IPS-15b (cell line): ENCODE data around the gene ASAP3.

Experiments used
- H3K27me3 ChIP-seq: one replicate; pipeline ENCODE4 v1.6.1; 2013; ENCODE audit warnings: low read length; ENCODE audit not compliant: control insufficient read depth, insufficient read depth
- H3K36me3 ChIP-seq: one replicate; pipeline ENCODE4 v1.6.1; 2013; ENCODE audit warnings: low read length; ENCODE audit not compliant: control insufficient read depth, insufficient read depth
- H3K4me1 ChIP-seq: one replicate; pipeline ENCODE4 v1.6.1; 2013; ENCODE audit warnings: mild to moderate bottlenecking, low read length; ENCODE audit not compliant: control insufficient read depth, insufficient read depth
- H3K4me3 ChIP-seq: one replicate; pipeline ENCODE4 v1.5.1; 2013; ENCODE audit warnings: low read depth, low read length
- H3K9ac ChIP-seq: one replicate; pipeline ENCODE4 v1.6.1; 2013; ENCODE audit warnings: low read depth, mild to moderate bottlenecking, low read length
- H3K9me3 ChIP-seq: one replicate; pipeline ENCODE4 v1.6.1; 2013; ENCODE audit warnings: mild to moderate bottlenecking, low read length; ENCODE audit not compliant: control insufficient read depth, insufficient read depth

The ASAP3 gene

GRCh38 chr1:23472351-23473036 lies 11.5 kb downstream of the ASAP3 start:
- no peaks in the 10 kb centered on the region for H3K36me3 ChIP-seq
- H3K9me3 ChIP-seq = no peaks in the 10 kb centered on the region
- no peaks in the 10 kb centered on the region for H3K27me3 ChIP-seq
- no peaks in the 10 kb centered on the region for H3K4me1 ChIP-seq
- no peak overlapping the region for H3K9ac ChIP-seq
- no peak overlapping the region for H3K4me3 ChIP-seq

GRCh38 chr1:23471473-23472075 lies 12.4 kb downstream of the ASAP3 start:
- no peaks in the 10 kb centered on the region for H3K4me1 ChIP-seq
- H3K27me3 ChIP-seq = no peaks in the 10 kb centered on the region
- H3K36me3 ChIP-seq = no peaks in the 10 kb centered on the region
- H3K4me3 ChIP-seq = no peak overlapping the region
- H3K9ac ChIP-seq = no peak overlapping the region
- no peaks in the 10 kb centered on the region for H3K9me3 ChIP-seq

GRCh38 chr1:23470282-23471070 lies 13.5 kb downstream of the ASAP3 start:
- no peaks in the 10 kb centered on the region for H3K36me3 ChIP-seq
- H3K4me3 ChIP-seq = no peak overlapping the region
- H3K27me3 ChIP-seq = no peaks in the 10 kb centered on the region
- no peaks in the 10 kb centered on the region for H3K9me3 ChIP-seq
- H3K9ac ChIP-seq = no peak overlapping the region
- no peaks in the 10 kb centered on the region for H3K4me1 ChIP-seq

- H3K4me3 ChIP-seq = no peak overlapping the region
- H3K9me3 ChIP-seq = no peaks in the 10 kb centered on the region
- no peaks in the 10 kb centered on the region for H3K36me3 ChIP-seq
- no peaks in the 10 kb centered on the region for H3K27me3 ChIP-seq
- no peak overlapping the region for H3K9ac ChIP-seq
- H3K4me1 ChIP-seq = no peaks in the 10 kb centered on the region
Observed at GRCh38 chr1:23469372-23469982, 14.5 kb downstream of the ASAP3 start.

GRCh38 chr1:23466423-23466989 lies 17.5 kb downstream of the ASAP3 start:
- Histone ChIP-seq H3K27me3 (no peaks in the 10 kb centered on the region), H3K4me3 (no peak overlapping the region), H3K9ac (no peak overlapping the region), H3K4me1 (no peaks in the 10 kb centered on the region), H3K9me3 (no peaks in the 10 kb centered on the region), H3K36me3 (no peaks in the 10 kb centered on the region)

GRCh38 chr1:23463286-23463685 lies 20.7 kb downstream of the ASAP3 start:
- Histone ChIP-seq H3K9ac (no peak overlapping the region), H3K4me3 (no peak overlapping the region), H3K4me1 (no peaks in the 10 kb centered on the region), H3K36me3 (no peaks in the 10 kb centered on the region), H3K27me3 (no peaks in the 10 kb centered on the region), H3K9me3 (no peaks in the 10 kb centered on the region)

GRCh38 chr1:23462766-23463165 lies 21.2 kb downstream of the ASAP3 start:
- H3K4me3 ChIP-seq = no peak overlapping the region
- H3K27me3 ChIP-seq = no peaks in the 10 kb centered on the region
- H3K9me3 ChIP-seq = no peaks in the 10 kb centered on the region
- no peaks in the 10 kb centered on the region for H3K36me3 ChIP-seq
- H3K9ac ChIP-seq = no peak overlapping the region
- H3K4me1 ChIP-seq = no peaks in the 10 kb centered on the region

- Histone ChIP-seq H3K4me3 (no peak overlapping the region), H3K9ac (no peak overlapping the region), H3K9me3 (no peaks in the 10 kb centered on the region), H3K36me3 (no peaks in the 10 kb centered on the region), H3K4me1 (no peaks in the 10 kb centered on the region), H3K27me3 (no peaks in the 10 kb centered on the region)
Observed at GRCh38 chr1:23461050-23461449, 22.9 kb downstream of the ASAP3 start.

GRCh38 chr1:23460519-23460918 lies 23.5 kb downstream of the ASAP3 start:
- Histone ChIP-seq H3K4me3 (no peak overlapping the region), H3K36me3 (no peaks in the 10 kb centered on the region), H3K27me3 (no peaks in the 10 kb centered on the region), H3K9ac (no peak overlapping the region), H3K4me1 (no peaks in the 10 kb centered on the region), H3K9me3 (no peaks in the 10 kb centered on the region)

GRCh38 chr1:23459338-23459757 lies 24.6 kb downstream of the ASAP3 start:
- Histone ChIP-seq H3K27me3 (no peaks in the 10 kb centered on the region), H3K9ac (no peak overlapping the region), H3K4me1 (no peaks in the 10 kb centered on the region), H3K4me3 (no peak overlapping the region), H3K36me3 (peaks cover 2% of the 10 kb centered on the region), H3K9me3 (no peaks in the 10 kb centered on the region)

- H3K4me1 ChIP-seq = no peaks in the 10 kb centered on the region
- H3K27me3 ChIP-seq = no peaks in the 10 kb centered on the region
- no peak overlapping the region for H3K4me3 ChIP-seq
Observed at GRCh38 chr1:23456226-23456625, 27.8 kb downstream of the ASAP3 start.

More at GRCh38 chr1:23456226-23456625, 27.8 kb downstream of the ASAP3 start:
- no peaks in the 10 kb centered on the region for H3K9me3 ChIP-seq
- no peak overlapping the region for H3K9ac ChIP-seq
- peaks cover 5% of the 10 kb centered on the region for H3K36me3 ChIP-seq
